HEK293 (cell line): ENCODE measurements around the gene POTEJ.
"Not testable (repeated sequence)": the region's sequence is repeated elsewhere in the genome, so short reads cannot be mapped to it uniquely, and the experiment has no call there.

ENCODE experiments used
- CTCF ChIA-PET: fragments of 350-600 bp; formaldehyde crosslinking; extraction: SDS; loops from one replicate; lab custom pipeline; 2021; ENCODE audit warnings: antibody characterized with exemption; lab: Yijun Ruan, JAX
- POLR2A ChIA-PET: fragments of 300-600 bp; formaldehyde crosslinking; extraction: SDS; loops from one replicate; lab custom pipeline; 2020; ENCODE audit warnings: antibody characterized with exemption, inconsistent platforms; lab: Yijun Ruan, JAX
- H3K27ac ChIP-seq: fragments of 200-500 bp; sonication (Bioruptor generic); 2 replicates; pipeline ENCODE4 v1.5.1; 2014; ENCODE audit warnings: low read depth, low read length, control low read depth, inconsistent platforms; ENCODE audit errors: extremely low read depth
- H3K36me3 ChIP-seq, 2 experiments: fragments of 200-500 bp in 1 of 2; sonication (Bioruptor generic) in 1 of 2; 1 replicate in 1 of 2; 2 replicates in 1 of 2; pipeline ENCODE4 v1.5.1; 2014 to 2017; ENCODE audit warnings: inconsistent platforms in 2 of 2, low read length in 2 of 2; ENCODE audit not compliant: control insufficient read depth in 2 of 2, insufficient read depth in 1 of 2
- H3K4me1 ChIP-seq: fragments of 200-500 bp; sonication (Bioruptor generic); 2 replicates; pipeline ENCODE4 v1.5.1; 2014; ENCODE audit warnings: mild to moderate bottlenecking, low read length, inconsistent platforms; ENCODE audit not compliant: control insufficient read depth, insufficient read depth
- H3K4me3 ChIP-seq: 2 replicates; pipeline ENCODE4 v1.5.1; 2011; ENCODE audit warnings: low read depth, mild to moderate bottlenecking, control low read depth, low read length, moderate library complexity
- H3K9me3 ChIP-seq: fragments of 200-500 bp; sonication (Bioruptor generic); 2 replicates; pipeline ENCODE4 v1.5.1; 2014; ENCODE audit warnings: low read depth, low read length, inconsistent platforms; ENCODE audit not compliant: control insufficient read depth, insufficient read depth

The POTEJ gene

GRCh38 chr2:130611140-130611539 is at the start of gene POTEJ:
POTEJ (plus strand) TSS chr2:130611440; CDS start chr2:130611533, 93 bp downstream.
- H3K27ac ChIP-seq, H3K4me1 ChIP-seq, POLR2A ChIA-PET, H3K9me3 ChIP-seq, H3K4me3 ChIP-seq, H3K36me3 ChIP-seq, CTCF ChIA-PET: not testable (repeated sequence)

GRCh38 chr2:130566165-130566564 is 45.1 kb upstream of the POTEJ start:
- H3K27ac ChIP-seq, H3K36me3 ChIP-seq, H3K9me3 ChIP-seq, CTCF ChIA-PET, H3K4me3 ChIP-seq, POLR2A ChIA-PET, H3K4me1 ChIP-seq: not testable (repeated sequence)

GRCh38 chr2:130571929-130572328 is 39.3 kb upstream of the POTEJ start:
- H3K4me3 ChIP-seq, CTCF ChIA-PET, H3K27ac ChIP-seq, H3K4me1 ChIP-seq, H3K9me3 ChIP-seq, H3K36me3 ChIP-seq, POLR2A ChIA-PET: not testable (repeated sequence)

- H3K4me1 ChIP-seq, POLR2A ChIA-PET, H3K36me3 ChIP-seq, CTCF ChIA-PET, H3K27ac ChIP-seq, H3K9me3 ChIP-seq, H3K4me3 ChIP-seq: not testable (repeated sequence)
These were observed 37.0 kb upstream of the POTEJ start for GRCh38 chr2:130574230-130574629.

- H3K4me1 ChIP-seq, H3K36me3 ChIP-seq, H3K4me3 ChIP-seq, H3K27ac ChIP-seq, H3K9me3 ChIP-seq, POLR2A ChIA-PET, CTCF ChIA-PET: not testable (repeated sequence)
These were observed 34.9 kb upstream of the POTEJ start for GRCh38 chr2:130576209-130576784.

- H3K27ac ChIP-seq, POLR2A ChIA-PET, CTCF ChIA-PET, H3K4me3 ChIP-seq, H3K36me3 ChIP-seq, H3K4me1 ChIP-seq, H3K9me3 ChIP-seq: not testable (repeated sequence)
These were observed 33.7 kb upstream of the POTEJ start for GRCh38 chr2:130577559-130577958.

- H3K4me1 ChIP-seq, CTCF ChIA-PET, H3K4me3 ChIP-seq, POLR2A ChIA-PET, H3K27ac ChIP-seq, H3K9me3 ChIP-seq, H3K36me3 ChIP-seq: not testable (repeated sequence)
These were observed 32.1 kb upstream of the POTEJ start for GRCh38 chr2:130579121-130579520.

- H3K4me1 ChIP-seq, H3K27ac ChIP-seq, H3K36me3 ChIP-seq, H3K4me3 ChIP-seq, CTCF ChIA-PET, POLR2A ChIA-PET, H3K9me3 ChIP-seq: not testable (repeated sequence)
These were observed 29.7 kb upstream of the POTEJ start for GRCh38 chr2:130581491-130581890.

- H3K4me3 ChIP-seq, H3K4me1 ChIP-seq, CTCF ChIA-PET, POLR2A ChIA-PET, H3K36me3 ChIP-seq, H3K9me3 ChIP-seq, H3K27ac ChIP-seq: not testable (repeated sequence)
These were observed 28.3 kb upstream of the POTEJ start for GRCh38 chr2:130582970-130583369.

GRCh38 chr2:130583582-130583981 is 27.7 kb upstream of the POTEJ start:
- H3K27ac ChIP-seq, H3K36me3 ChIP-seq, POLR2A ChIA-PET, H3K4me3 ChIP-seq, CTCF ChIA-PET, H3K4me1 ChIP-seq, H3K9me3 ChIP-seq: not testable (repeated sequence)

- POLR2A ChIA-PET, H3K4me1 ChIP-seq, H3K9me3 ChIP-seq, H3K27ac ChIP-seq, H3K4me3 ChIP-seq, CTCF ChIA-PET, H3K36me3 ChIP-seq: not testable (repeated sequence)
These were observed 26.5 kb upstream of the POTEJ start for GRCh38 chr2:130584726-130585125.
